WTC11 (cell line): ENCODE results near the gene TTLL4. TPM values are rescaled to one million over a fixed set of nuclear protein-coding genes. Genes with fewer than 3 reads are reported as not detected.

Source experiments
- ATAC-seq: fragments of 200-7000 bp; cut with Tn5 transposase; 2 replicates; pipeline ENCODE4 v1.10.0; 2021; ENCODE audit warnings: mild to moderate bottlenecking, moderate library complexity
- CTCF ChIA-PET: fragments of 300-600 bp; sonication (Branson Sonifier 250); formaldehyde crosslinking; loops from one replicate; lab custom pipeline; 2021; ENCODE audit warnings: antibody characterized with exemption; lab: Charles Lee
- POLR2A ChIA-PET: fragments of 350-600 bp; sonication (Branson Sonifier 250); formaldehyde crosslinking; loops from one replicate; lab custom pipeline; 2021; ENCODE audit warnings: antibody characterized with exemption; lab: Charles Lee
- DNase-seq: peaks from one replicate; pipeline ENCODE4 v3.0.0; 2021; ENCODE audit warnings: low spot score
- H3K27ac Mint-ChIP-seq: 2 replicates; pipeline ENCODE4 v1.8.0; 2021; ENCODE audit warnings: mixed read lengths
- H3K27me3 Mint-ChIP-seq: 2 replicates; pipeline ENCODE4 v1.8.0; 2021; ENCODE audit warnings: low read depth, mild to moderate bottlenecking, moderate library complexity, mixed read lengths
- H3K36me3 Mint-ChIP-seq: 2 replicates; pipeline ENCODE4 v1.8.0; 2021; ENCODE audit warnings: mixed read lengths
- H3K4me1 Mint-ChIP-seq: 2 replicates; pipeline ENCODE4 v1.8.0; 2022; ENCODE audit warnings: mixed read lengths
- H3K4me3 Mint-ChIP-seq: 2 replicates; pipeline ENCODE4 v1.8.0; 2021; ENCODE audit warnings: mild to moderate bottlenecking, moderate library complexity, mixed read lengths
- H3K9me3 Mint-ChIP-seq: 2 replicates; pipeline ENCODE4 v1.8.0; 2021; ENCODE audit warnings: mixed read lengths
- ESRRA ChIP-seq: sonication (generic); formaldehyde crosslinking; IDR thresholded peaks from 2 replicates; pipeline ENCODE4 v1.8.1; 2022; ENCODE audit warnings: mild to moderate bottlenecking, missing genetic modification reagents, borderline replicate concordance
- FOXP1 ChIP-seq: sonication (generic); formaldehyde crosslinking; IDR thresholded peaks from 2 replicates; pipeline ENCODE4 v1.8.0; 2022; ENCODE audit warnings: missing genetic modification reagents, mild to moderate bottlenecking, moderate library complexity, borderline replicate concordance
- GABPB1 ChIP-seq: sonication (generic); formaldehyde crosslinking; IDR thresholded peaks from 2 replicates; pipeline ENCODE4 v1.8.1; 2023; ENCODE audit warnings: mild to moderate bottlenecking, missing genetic modification reagents
- NR2C2 ChIP-seq: sonication (generic); formaldehyde crosslinking; IDR thresholded peaks from 2 replicates; pipeline ENCODE4 v1.8.0; 2022; ENCODE audit warnings: mild to moderate bottlenecking, missing genetic modification reagents
- PRRX2 ChIP-seq: fragments of 250-450 bp; sonication (Bioruptor Pico); IDR thresholded peaks from 2 replicates; pipeline ENCODE4 v1.8.0; 2021; ENCODE audit warnings: mild to moderate bottlenecking
- SP1 ChIP-seq: sonication (generic); formaldehyde crosslinking; conservative IDR thresholded peaks from 2 replicates; pipeline ENCODE4 v1.8.1; 2022; ENCODE audit warnings: missing genetic modification reagents
- total RNA-seq: library from RNA; stranded (reverse); gene quantifications from 3 replicates; pipeline ENCODE4 v1.2.3, GENCODE V29; 2021
- TF ChIP-seq, protein P1 (sequence below): sonication (generic); formaldehyde crosslinking; IDR thresholded peaks from 2 replicates; pipeline ENCODE4 v1.8.1; 2023; ENCODE audit warnings: mild to moderate bottlenecking, moderate library complexity, missing genetic modification reagents
- TF ChIP-seq, protein P2 (sequence below): sonication (generic); formaldehyde crosslinking; IDR thresholded peaks from 2 replicates; pipeline ENCODE4 v1.8.1; 2022; ENCODE audit warnings: missing genetic modification reagents, borderline replicate concordance
- TF ChIP-seq, protein P3 (sequence below): fragments of 250-450 bp; sonication (Bioruptor Pico); IDR thresholded peaks from 2 replicates; pipeline ENCODE4 v2.1.2; 2022; ENCODE audit warnings: mild to moderate bottlenecking, moderate library complexity
- TF ChIP-seq, protein P4 (sequence below): sonication (generic); formaldehyde crosslinking; IDR thresholded peaks from 2 replicates; pipeline ENCODE4 v1.8.0; 2023; ENCODE audit warnings: missing genetic modification reagents, mild to moderate bottlenecking, borderline replicate concordance
- TF ChIP-seq, protein P5 (sequence below): sonication (generic); formaldehyde crosslinking; IDR thresholded peaks from 2 replicates; pipeline ENCODE4 v1.8.1; 2022; ENCODE audit warnings: low read depth, missing genetic modification reagents, borderline replicate concordance
- TF ChIP-seq, protein P6 (sequence below): sonication (generic); formaldehyde crosslinking; IDR thresholded peaks from 2 replicates; pipeline ENCODE4 v1.8.0; 2023; ENCODE audit warnings: mild to moderate bottlenecking, missing genetic modification reagents

The TTLL4 gene
- total RNA-seq, 1 experiment from 2014 or later = 87.4 TPM

DNA sequence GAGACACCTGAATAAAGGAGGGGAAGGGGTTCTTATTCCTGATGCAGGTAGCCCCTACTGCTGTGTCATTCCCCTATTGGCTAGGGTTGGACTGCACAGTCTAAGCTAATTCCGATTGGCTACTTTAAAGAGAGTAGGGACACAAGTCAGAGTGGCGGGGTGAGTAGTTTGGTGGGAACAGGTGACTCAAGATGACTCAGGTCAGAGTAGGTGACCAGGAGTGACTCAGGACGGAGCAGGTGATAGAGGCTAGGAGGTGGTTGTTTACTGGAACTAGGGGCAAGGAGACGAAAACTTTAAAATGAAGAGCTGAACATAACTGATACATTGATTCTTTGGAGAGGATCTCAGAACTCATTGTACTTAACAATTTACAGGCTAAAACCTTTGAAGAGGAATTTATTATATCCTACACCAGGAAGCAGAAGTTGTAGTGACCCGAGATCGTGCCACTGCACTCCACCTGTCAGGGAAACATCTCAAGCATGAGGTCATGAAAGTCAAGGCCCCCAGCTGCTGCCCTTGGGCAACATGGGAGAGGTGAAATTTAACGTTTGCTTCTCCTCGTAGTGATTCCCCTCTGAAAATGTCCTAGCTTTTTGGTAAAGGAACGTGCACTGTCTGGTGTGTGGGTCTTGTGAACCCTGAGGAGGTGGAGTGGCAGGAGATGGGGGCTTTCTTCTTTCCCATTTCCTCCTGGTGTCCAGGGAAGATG, 66.8 kb downstream of the TTLL4 start (continued):
- TF ChIP-seq, protein P1, sequence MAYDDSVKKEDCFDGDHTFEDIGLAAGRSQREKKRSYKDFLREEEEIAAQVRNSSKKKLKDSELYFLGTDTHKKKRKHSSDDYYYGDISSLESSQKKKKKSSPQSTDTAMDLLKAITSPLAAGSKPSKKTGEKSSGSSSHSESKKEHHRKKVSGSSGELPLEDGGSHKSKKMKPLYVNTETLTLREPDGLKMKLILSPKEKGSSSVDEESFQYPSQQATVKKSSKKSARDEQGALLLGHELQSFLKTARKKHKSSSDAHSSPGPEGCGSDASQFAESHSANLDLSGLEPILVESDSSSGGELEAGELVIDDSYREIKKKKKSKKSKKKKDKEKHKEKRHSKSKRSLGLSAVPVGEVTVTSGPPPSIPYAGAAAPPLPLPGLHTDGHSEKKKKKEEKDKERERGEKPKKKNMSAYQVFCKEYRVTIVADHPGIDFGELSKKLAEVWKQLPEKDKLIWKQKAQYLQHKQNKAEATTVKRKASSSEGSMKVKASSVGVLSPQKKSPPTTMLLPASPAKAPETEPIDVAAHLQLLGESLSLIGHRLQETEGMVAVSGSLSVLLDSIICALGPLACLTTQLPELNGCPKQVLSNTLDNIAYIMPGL = no peak
- TF ChIP-seq, protein P2, sequence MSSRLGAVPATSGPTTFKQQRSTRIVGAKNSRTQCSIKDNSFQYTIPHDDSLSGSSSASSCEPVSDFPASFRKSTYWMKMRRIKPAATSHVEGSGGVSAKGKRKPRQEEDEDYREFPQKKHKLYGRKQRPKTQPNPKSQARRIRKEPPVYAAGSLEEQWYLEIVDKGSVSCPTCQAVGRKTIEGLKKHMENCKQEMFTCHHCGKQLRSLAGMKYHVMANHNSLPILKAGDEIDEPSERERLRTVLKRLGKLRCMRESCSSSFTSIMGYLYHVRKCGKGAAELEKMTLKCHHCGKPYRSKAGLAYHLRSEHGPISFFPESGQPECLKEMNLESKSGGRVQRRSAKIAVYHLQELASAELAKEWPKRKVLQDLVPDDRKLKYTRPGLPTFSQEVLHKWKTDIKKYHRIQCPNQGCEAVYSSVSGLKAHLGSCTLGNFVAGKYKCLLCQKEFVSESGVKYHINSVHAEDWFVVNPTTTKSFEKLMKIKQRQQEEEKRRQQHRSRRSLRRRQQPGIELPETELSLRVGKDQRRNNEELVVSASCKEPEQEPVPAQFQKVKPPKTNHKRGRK (CRISPR knock-in tag) = no peak
- TF ChIP-seq NR2C2 (CRISPR knock-in tag) (no peak), FOXP1 (CRISPR knock-in tag) (no peak), SP1 (no peak), PRRX2 (CRISPR knock-in tag) (no peak)
- TF ChIP-seq, protein P3, sequence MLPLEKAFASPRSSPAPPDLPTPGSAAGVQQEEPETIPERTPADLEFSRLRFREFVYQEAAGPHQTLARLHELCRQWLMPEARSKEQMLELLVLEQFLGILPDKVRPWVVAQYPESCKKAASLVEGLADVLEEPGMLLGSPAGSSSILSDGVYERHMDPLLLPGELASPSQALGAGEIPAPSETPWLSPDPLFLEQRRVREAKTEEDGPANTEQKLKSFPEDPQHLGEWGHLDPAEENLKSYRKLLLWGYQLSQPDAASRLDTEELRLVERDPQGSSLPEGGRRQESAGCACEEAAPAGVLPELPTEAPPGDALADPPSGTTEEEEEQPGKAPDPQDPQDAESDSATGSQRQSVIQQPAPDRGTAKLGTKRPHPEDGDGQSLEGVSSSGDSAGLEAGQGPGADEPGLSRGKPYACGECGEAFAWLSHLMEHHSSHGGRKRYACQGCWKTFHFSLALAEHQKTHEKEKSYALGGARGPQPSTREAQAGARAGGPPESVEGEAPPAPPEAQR (CRISPR knock-in tag) = no peak
- TF ChIP-seq, protein P4, sequence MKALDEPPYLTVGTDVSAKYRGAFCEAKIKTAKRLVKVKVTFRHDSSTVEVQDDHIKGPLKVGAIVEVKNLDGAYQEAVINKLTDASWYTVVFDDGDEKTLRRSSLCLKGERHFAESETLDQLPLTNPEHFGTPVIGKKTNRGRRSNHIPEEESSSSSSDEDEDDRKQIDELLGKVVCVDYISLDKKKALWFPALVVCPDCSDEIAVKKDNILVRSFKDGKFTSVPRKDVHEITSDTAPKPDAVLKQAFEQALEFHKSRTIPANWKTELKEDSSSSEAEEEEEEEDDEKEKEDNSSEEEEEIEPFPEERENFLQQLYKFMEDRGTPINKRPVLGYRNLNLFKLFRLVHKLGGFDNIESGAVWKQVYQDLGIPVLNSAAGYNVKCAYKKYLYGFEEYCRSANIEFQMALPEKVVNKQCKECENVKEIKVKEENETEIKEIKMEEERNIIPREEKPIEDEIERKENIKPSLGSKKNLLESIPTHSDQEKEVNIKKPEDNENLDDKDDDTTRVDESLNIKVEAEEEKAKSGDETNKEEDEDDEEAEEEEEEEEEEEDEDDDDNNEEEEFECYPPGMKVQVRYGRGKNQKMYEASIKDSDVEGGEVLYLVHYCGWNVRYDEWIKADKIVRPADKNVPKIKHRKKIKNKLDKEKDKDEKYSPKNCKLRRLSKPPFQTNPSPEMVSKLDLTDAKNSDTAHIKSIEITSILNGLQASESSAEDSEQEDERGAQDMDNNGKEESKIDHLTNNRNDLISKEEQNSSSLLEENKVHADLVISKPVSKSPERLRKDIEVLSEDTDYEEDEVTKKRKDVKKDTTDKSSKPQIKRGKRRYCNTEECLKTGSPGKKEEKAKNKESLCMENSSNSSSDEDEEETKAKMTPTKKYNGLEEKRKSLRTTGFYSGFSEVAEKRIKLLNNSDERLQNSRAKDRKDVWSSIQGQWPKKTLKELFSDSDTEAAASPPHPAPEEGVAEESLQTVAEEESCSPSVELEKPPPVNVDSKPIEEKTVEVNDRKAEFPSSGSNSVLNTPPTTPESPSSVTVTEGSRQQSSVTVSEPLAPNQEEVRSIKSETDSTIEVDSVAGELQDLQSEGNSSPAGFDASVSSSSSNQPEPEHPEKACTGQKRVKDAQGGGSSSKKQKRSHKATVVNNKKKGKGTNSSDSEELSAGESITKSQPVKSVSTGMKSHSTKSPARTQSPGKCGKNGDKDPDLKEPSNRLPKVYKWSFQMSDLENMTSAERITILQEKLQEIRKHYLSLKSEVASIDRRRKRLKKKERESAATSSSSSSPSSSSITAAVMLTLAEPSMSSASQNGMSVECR (CRISPR knock-in tag) = no peak

DNA sequence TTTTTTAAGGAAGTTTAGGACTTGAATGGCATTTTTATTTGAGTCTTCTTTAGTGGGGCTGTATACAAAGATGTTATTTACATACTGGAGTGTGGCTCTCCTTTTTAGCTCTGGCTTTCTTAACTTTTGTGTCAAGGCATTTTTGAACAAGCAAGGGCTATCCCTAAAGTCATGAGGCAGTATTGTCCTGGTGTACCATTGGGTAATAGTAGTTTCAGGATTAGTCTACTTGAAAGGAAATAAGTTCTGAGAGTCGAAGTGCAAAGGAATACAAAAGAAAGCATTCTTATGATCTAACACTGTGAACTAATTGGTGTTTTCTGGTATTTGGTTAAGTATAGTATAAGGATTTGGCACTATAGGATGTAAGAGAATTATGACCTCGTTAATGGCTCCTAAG, 69.4 kb downstream of the TTLL4 start:
- peaks cover 57% of the 10 kb centered on the region for H3K27me3 Mint-ChIP-seq
- no peak overlapping the region for H3K27ac Mint-ChIP-seq
- no peak for DNase-seq
- peaks cover 19% of the 10 kb centered on the region for H3K9me3 Mint-ChIP-seq
- no peak overlapping the region for H3K4me3 Mint-ChIP-seq
- peaks cover 9% of the 10 kb centered on the region for H3K36me3 Mint-ChIP-seq
- ChIA-PET POLR2A (interaction anchor here (0.6 kb wide), 1 partner anchor 49 kb away, joined by 3 read pairs; no protein-coding TSS in a partner anchor), CTCF (no interaction called here)
- ATAC-seq = no peak
- peaks cover 17% of the 10 kb centered on the region for H3K4me1 Mint-ChIP-seq
- TF ChIP-seq, protein P4 (CRISPR knock-in tag) = no peak
- TF ChIP-seq, protein P3 (CRISPR knock-in tag) = no peak
- TF ChIP-seq, protein P5, sequence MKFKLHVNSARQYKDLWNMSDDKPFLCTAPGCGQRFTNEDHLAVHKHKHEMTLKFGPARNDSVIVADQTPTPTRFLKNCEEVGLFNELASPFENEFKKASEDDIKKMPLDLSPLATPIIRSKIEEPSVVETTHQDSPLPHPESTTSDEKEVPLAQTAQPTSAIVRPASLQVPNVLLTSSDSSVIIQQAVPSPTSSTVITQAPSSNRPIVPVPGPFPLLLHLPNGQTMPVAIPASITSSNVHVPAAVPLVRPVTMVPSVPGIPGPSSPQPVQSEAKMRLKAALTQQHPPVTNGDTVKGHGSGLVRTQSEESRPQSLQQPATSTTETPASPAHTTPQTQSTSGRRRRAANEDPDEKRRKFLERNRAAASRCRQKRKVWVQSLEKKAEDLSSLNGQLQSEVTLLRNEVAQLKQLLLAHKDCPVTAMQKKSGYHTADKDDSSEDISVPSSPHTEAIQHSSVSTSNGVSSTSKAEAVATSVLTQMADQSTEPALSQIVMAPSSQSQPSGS (CRISPR knock-in tag) = no peak
- no peak for TF ChIP-seq ESRRA (CRISPR knock-in tag)
- no peak for TF ChIP-seq GABPB1 (CRISPR knock-in tag)
- TF ChIP-seq, protein P6, sequence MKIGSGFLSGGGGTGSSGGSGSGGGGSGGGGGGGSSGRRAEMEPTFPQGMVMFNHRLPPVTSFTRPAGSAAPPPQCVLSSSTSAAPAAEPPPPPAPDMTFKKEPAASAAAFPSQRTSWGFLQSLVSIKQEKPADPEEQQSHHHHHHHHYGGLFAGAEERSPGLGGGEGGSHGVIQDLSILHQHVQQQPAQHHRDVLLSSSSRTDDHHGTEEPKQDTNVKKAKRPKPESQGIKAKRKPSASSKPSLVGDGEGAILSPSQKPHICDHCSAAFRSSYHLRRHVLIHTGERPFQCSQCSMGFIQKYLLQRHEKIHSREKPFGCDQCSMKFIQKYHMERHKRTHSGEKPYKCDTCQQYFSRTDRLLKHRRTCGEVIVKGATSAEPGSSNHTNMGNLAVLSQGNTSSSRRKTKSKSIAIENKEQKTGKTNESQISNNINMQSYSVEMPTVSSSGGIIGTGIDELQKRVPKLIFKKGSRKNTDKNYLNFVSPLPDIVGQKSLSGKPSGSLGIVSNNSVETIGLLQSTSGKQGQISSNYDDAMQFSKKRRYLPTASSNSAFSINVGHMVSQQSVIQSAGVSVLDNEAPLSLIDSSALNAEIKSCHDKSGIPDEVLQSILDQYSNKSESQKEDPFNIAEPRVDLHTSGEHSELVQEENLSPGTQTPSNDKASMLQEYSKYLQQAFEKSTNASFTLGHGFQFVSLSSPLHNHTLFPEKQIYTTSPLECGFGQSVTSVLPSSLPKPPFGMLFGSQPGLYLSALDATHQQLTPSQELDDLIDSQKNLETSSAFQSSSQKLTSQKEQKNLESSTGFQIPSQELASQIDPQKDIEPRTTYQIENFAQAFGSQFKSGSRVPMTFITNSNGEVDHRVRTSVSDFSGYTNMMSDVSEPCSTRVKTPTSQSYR (CRISPR knock-in tag) = no peak
- no peak for TF ChIP-seq PRRX2 (CRISPR knock-in tag)
